ENCODE results near the gene CFAP92. TPM values are rescaled to one million over a fixed set of nuclear protein-coding genes. Genes with fewer than 3 reads are reported as not detected.
"Not testable (repeated sequence)": the region's sequence is repeated elsewhere in the genome, so short reads cannot be mapped to it uniquely, and the experiment has no call there.

CFAP92 gene
- total RNA-seq, 1 donor from 2014 or later: 0.30 TPM

DNA sequence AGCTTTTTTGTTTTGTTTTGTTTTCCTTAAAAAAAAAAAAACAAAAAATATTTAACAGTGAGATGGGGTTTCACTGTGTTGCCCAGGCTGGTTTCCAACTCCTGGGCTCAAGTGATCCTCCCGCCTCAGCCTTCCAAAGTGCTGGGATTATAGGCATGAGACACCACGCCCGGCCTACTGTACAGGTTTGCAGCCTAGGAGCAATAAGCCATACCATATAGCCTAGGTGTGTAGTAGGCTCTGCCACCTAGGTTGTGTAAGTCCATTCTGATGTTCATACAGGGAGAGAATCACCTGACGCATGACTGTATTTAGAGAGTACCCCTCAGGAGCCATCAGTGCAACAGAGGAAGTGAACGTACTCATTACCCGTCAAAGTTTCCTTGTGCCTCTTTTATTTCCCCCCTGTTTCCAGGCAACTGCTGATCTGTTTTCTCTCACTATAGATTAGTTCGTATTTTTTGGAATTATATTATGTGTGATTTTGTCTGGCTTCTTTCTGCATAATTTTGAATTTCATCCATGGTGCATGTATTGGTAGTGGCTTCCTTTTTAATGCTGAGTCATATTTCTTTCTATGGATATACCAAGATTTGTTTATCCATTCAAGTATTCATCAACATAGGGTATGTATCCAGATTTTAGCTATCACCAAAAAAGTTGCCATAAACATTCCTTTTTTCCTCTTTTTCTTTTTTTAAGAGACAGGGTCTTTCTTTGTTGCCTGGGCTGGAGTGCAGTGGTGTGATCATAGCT is 104.6 kb downstream of the CFAP92 start:
- DNase-seq: no peak

DNA sequence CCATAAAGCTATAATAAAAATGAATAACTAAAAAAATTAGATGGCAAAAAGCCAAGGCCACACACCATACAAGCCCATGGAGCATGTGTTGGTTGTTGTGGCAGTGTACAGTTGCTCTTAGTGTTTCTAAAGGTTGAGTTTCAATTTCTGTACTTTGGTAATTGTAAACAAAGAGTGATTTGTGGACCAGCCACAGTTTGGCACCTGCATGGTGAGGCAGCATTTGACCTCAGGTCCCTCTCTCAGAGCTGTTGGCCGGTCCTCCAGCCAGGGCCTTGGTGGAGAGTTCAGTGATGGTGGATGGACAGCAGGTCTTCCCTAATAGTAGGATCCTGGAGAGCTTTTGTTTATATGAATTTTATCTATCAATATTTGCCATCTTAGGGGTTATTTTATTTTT is 108.9 kb downstream of the CFAP92 start:
- no peak for DNase-seq

GRCh38 chr3:128882719-128883118 is 111.2 kb downstream of the CFAP92 start:
- no peak for DNase-seq

- DNase-seq: no peak
These were observed 112.3 kb downstream of the CFAP92 start for GRCh38 chr3:128881576-128881975.

DNA sequence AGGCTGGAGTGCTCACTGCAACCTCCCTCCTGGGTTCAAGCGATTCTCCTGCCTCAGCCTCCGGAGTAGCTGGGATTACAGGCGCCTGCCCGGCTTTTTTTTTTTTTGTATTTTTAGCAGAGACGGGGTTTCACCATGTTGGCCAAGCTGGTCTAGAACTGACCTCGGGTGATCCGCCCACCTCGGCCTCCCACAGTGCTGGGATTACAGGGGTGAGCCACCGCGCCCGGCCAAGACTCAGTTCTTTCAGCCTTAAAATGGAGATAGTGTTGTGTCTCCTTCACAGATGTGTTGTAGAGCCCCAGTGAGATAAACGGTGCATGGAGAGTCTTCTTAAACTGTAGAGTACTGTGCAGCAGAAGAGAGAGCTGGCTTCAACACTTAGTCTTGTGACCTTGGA is 113.4 kb downstream of the CFAP92 start:
- DNase-seq: not testable (repeated sequence)

DNA sequence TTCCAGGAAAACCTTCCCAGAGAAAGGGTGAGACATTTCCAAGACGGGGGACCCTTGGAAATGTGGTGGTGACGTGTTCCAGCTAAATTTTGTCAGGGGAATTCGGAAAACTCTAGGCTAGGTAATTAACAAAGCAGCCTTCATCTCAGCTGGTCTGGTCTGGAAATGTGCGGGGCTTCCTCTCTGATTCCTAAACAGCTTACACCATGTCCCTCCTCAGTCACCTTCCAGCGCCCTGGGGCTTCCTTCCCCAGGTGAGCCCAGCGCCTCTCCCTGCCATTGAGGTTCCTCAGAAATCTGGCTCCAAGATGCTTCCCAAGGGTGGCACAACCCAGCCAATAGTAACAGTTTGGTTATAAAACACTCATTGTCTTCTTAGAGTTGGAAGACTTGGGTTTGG is 113.9 kb downstream of the CFAP92 start:
- no peak for DNase-seq

- DNase-seq: peak; percentile 98
These were observed 114.5 kb downstream of the CFAP92 start, which contains the start of gene ACAD9 for GRCh38 chr3:128879125-128879969. Gene ACAD9 (plus strand): TSS chr3:128879620. CDS start chr3:128879692, 72 bp downstream.

GRCh38 chr3:128878556-128879124 is 115.2 kb downstream of the CFAP92 start:
- no peak for DNase-seq

- DNase-seq: no peak
These were observed 115.8 kb downstream of the CFAP92 start for GRCh38 chr3:128878011-128878457.

DNA sequence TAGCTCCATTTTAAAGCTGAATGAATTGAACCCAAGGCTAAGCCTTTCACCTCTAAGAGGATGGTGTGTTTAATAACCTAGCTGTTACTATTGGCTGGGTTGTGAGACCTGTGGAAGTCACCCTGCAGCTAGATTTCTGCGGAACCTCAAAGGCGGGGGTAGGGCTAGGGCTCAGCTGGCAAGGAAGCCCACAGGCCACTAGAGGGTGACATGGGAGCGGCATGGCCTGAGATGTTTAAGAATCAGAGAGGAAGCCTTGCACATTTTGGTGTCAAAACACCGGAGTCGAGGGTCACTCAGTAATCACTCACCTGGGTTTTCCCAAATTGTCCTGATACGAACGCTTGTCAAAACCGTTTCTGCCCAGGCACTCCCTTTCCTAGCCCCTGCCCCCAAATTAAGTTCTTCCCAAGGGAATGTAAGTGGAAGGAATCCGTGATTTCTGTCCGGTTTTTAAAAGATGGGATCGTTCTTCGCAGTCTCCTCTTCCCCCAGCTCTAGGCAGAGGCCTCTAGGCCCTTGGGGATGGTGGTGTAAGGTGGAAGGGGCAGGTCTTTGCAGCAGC is 118.2 kb downstream of the CFAP92 start:
- DNase-seq: no peak

DNA sequence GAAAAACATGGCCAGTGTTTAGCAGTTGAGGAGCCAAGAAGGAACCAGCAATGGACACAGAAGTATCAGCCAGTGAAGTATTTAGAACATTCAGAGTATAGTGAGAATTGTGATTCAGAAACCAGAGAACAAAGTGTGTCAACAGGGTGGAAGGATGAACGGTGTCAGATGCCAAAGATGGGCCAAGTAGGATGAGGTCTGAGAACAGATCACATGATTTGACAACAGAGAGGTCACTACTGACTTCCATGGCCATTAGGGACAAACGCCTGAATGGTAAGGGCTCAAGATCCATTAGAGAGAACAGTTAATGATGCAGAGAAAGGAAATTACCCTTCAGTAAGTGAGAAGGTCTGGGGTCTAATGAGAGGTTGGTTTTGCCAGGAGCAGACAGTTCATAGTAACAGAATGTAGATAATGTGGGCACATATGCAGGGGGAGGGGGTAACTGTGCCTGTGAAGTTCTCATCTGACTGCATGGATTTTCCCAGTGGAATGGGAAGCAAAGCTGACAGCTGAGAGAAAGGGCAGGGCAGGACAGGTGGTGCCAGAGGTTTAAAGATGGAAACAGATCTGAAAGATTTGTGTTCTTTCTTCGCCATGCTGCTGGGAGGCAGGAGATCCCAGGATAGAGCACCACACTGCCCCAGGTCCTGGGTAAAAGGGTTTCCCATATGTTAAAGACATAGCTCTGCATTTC is 119.2 kb downstream of the CFAP92 start:
- no peak for DNase-seq

GRCh38 chr3:128873244-128874022 is 120.4 kb downstream of the CFAP92 start:
- DNase-seq: no peak

GRCh38 chr3:128872744-128873143 is 121.1 kb downstream of the CFAP92 start:
- no peak for DNase-seq

GRCh38 chr3:128872282-128872681 is 121.6 kb downstream of the CFAP92 start:
- no peak for DNase-seq

GRCh38 chr3:128870347-128870746 is 123.5 kb downstream of the CFAP92 start:
- DNase-seq: no peak

DNA sequence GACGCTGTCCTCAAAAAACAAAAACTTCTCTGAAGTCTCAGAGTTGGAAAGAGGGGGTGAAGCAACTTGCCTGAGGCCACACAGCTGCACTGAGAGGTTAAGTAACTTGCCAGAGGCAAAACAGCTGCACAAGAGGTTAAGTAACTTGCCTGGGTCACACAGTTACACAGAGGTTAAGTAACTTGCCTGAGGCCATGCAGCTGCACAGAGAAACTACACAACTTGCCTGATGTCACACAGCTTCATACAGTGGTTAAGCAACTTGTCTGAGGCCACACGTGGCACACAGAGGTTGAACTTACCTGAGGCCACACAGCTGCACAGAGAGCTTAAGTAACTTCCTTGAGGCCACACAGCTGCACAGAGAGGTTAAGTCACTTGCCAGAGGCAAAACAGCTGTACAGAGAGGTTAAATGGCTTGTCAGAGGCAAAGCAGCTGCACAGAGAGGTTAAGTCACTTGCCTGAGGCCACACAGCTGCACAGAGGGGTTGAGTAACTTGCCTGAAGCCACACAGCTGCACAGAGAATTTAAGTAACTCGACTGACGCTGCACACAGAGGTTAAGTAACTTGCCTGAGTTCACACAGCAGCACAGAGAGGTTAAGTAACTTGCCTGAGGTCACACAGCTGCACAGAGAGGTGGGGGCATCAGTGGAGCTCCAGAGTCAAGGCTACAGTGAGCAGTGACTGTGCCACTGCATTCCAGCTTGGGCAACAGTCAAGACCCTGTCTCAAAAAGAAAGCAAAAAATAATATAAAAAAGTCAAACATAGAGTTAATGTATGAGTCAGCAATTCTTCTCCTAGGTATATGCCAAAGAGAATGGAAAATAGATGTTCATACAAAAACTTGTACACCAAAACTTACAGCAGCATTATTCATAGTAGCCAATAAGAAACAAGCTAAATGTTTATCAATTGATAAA is 126.4 kb downstream of the CFAP92 start:
- no peak for DNase-seq

GRCh38 chr3:128864849-128865804 is 128.7 kb downstream of the CFAP92 start:
- not testable (repeated sequence) for DNase-seq

DNA sequence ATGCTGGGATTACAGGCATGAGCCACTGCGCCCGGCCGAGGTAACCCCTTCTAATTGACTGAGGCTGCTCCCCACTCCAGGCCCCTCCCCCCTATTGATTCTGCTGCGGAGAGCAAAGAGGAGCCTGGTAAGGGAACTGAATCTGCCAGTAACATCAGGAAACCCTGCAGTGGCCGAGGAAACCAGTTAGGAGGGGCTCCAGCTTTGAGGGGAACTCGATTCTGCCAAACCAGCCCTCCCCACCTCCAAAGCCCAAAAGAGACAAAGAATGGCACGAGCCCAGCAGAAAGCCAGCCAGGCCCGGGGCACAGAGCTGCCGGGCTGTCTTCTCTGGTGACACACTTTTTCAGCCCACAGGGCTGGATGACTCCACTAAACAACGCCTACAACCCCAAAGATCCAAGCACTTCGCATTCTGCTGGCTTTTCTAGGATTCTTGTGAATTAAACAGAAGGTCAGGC is 129.5 kb downstream of the CFAP92 start:
- DNase-seq: no peak

GRCh38 chr3:128863560-128863959 is 130.3 kb downstream of the CFAP92 start:
- DNase-seq: no peak

All from skin of body (tissue), 2 donors.